ENCODE measurements around the gene PTPRN2. TPM values are rescaled to one million over a fixed set of nuclear protein-coding genes. Genes with fewer than 3 reads are reported as not detected.

Gene PTPRN2
- total RNA-seq, 1 experiment from 2014 or later, result 1.1 TPM

DNA sequence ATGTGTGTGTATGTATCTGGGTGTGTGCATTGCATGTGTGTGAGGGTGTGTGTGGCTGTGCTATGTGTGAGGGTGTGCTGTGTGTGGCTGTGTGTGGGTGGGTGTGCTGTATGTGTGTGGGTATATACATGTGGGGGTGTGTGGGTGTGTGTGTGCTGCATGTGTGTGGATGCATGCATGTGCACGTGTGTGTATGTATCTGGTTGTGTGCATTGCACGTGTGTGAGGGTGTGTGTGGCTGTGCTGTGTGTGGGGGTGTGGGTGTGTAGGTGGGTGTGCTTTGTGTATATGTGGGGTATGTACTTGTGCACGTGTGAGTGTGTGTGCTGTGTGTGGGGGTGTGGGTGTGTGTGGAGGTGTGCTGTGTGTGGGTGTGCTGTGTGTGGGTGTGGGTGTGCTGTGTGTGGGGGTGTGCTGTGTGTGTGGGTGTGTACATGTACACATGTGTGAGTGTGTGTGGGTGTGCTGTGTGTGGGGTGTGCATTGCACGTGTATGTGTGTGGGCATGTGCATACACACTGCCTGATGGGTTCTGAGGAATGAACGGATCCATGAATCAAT lies 579.8 kb downstream of the PTPRN2 start:
- BruUV-seq (replicated peaks), result no TSS peak
- CTCF ChIA-PET, result no interaction called here
- Histone ChIP-seq H3K27ac (ENCODE audit: low read length) (no peak overlapping the region), H3K4me3 (ENCODE audit: low read depth in 2 of 2, low read length in 2 of 2) (no peak overlapping the region), H3K4me1 (ENCODE audit: control insufficient read depth, insufficient read depth, low read length) (no peaks in the 10 kb centered on the region), H3K36me3 (ENCODE audit: control insufficient read depth, insufficient read depth, low read length) (no peaks in the 10 kb centered on the region), H3K9me3 (ENCODE audit: control insufficient read depth, insufficient read depth, low read depth, low read length) (no peaks in the 10 kb centered on the region), H3K27me3 (ENCODE audit: control insufficient read depth, insufficient read depth, low read length) (peaks cover 15% of the 10 kb centered on the region)
- in situ Hi-C loops (cut with HindIII; ENCODE audit: low pct_unique_long_range_greater_than_20kb, low sequenced_read_pairs), result no loop called here
- ATAC-seq (no peak), DNase-seq (ENCODE audit: low read depth, low spot score) (no peak)
- POLR2A ChIA-PET, result no interaction called here
- TF ChIP-seq, protein P1, sequence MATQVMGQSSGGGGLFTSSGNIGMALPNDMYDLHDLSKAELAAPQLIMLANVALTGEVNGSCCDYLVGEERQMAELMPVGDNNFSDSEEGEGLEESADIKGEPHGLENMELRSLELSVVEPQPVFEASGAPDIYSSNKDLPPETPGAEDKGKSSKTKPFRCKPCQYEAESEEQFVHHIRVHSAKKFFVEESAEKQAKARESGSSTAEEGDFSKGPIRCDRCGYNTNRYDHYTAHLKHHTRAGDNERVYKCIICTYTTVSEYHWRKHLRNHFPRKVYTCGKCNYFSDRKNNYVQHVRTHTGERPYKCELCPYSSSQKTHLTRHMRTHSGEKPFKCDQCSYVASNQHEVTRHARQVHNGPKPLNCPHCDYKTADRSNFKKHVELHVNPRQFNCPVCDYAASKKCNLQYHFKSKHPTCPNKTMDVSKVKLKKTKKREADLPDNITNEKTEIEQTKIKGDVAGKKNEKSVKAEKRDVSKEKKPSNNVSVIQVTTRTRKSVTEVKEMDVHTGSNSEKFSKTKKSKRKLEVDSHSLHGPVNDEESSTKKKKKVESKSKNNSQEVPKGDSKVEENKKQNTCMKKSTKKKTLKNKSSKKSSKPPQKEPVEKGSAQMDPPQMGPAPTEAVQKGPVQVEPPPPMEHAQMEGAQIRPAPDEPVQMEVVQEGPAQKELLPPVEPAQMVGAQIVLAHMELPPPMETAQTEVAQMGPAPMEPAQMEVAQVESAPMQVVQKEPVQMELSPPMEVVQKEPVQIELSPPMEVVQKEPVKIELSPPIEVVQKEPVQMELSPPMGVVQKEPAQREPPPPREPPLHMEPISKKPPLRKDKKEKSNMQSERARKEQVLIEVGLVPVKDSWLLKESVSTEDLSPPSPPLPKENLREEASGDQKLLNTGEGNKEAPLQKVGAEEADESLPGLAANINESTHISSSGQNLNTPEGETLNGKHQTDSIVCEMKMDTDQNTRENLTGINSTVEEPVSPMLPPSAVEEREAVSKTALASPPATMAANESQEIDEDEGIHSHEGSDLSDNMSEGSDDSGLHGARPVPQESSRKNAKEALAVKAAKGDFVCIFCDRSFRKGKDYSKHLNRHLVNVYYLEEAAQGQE (IDR thresholded peaks at IDR 0.05; ENCODE audit: insufficient read depth in 1 of 2, low read depth in 2 of 2, low read length in 1 of 2), result no peak
- TF ChIP-seq SIN3A (IDR thresholded peaks at IDR 0.05; ENCODE audit: borderline replicate concordance, insufficient read depth, low read depth, low read length) (no peak), POLR2AphosphoS5 (IDR thresholded peaks at IDR 0.05; ENCODE audit: low read depth, low read length) (no peak), TCF7L2 (IDR thresholded peaks at IDR 0.05; ENCODE audit: low read depth, low read length) (no peak)
- TF ChIP-seq, protein P2, sequence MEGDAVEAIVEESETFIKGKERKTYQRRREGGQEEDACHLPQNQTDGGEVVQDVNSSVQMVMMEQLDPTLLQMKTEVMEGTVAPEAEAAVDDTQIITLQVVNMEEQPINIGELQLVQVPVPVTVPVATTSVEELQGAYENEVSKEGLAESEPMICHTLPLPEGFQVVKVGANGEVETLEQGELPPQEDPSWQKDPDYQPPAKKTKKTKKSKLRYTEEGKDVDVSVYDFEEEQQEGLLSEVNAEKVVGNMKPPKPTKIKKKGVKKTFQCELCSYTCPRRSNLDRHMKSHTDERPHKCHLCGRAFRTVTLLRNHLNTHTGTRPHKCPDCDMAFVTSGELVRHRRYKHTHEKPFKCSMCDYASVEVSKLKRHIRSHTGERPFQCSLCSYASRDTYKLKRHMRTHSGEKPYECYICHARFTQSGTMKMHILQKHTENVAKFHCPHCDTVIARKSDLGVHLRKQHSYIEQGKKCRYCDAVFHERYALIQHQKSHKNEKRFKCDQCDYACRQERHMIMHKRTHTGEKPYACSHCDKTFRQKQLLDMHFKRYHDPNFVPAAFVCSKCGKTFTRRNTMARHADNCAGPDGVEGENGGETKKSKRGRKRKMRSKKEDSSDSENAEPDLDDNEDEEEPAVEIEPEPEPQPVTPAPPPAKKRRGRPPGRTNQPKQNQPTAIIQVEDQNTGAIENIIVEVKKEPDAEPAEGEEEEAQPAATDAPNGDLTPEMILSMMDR (IDR thresholded peaks at IDR 0.05), result no peak
- intact Hi-C loops (cut with micrococcal nuclease; ENCODE audit: unreplicated experiment), result no loop called here

DNA sequence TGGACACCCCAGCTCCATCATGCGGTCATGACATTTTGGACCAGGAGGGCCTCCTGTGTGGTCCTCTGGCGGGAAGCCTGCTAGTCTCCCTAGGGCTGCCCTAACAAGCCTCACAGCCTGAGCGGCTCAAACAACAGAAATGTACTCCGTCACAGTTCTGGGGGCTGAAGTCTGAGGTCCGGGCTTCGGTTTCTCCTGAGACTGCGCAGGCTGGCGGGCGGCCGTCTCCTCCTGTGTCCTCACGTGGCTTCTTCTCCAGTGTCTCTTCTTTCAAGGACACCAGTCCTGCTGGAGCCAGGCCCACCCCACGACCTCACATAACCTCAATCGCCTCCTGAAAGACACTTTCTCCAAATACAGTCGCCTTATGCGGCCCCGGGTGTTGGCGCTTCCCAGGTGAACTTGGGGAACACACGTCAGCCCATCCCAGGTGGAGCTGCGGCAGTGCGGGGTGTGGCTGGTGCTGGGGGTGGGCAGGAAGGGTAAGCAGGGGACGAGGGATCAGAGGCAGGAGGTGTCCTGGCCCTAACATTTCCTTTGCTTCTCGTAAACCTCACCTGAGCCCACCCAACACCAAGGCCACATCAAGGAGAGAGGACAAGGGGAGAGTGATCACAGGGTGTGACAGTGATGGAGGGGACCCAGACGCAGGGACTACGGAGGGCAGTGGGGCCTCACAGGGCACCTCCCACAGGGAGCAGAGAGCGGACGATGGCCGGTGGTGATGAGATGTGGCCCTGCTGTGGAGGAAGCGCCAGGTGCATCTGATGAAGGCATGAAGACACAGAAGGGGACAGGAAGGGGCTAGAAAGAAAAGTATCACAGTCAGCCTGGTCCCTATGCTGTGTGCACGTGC lies 580.6 kb downstream of the PTPRN2 start:
- H3K9me3 ChIP-seq (ENCODE audit: control insufficient read depth, insufficient read depth, low read depth, low read length), result no peaks in the 10 kb centered on the region
- intact Hi-C loops (cut with micrococcal nuclease; ENCODE audit: unreplicated experiment), result no loop called here
- no peak overlapping the region for H3K4me3 ChIP-seq (ENCODE audit: low read depth in 2 of 2, low read length in 2 of 2)
- no peaks in the 10 kb centered on the region; the same call in 1 of the 2 replicates for H3K4me1 ChIP-seq (ENCODE audit: control insufficient read depth, insufficient read depth, low read length)
- in situ Hi-C loops (cut with HindIII; ENCODE audit: low pct_unique_long_range_greater_than_20kb, low sequenced_read_pairs), result no loop called here
- BruUV-seq (replicated peaks), result no TSS peak
- peaks cover 8% of the 10 kb centered on the region for H3K27me3 ChIP-seq (ENCODE audit: control insufficient read depth, insufficient read depth, low read length)
- H3K36me3 ChIP-seq (ENCODE audit: control insufficient read depth, insufficient read depth, low read length), result no peaks in the 10 kb centered on the region
- ChIA-PET POLR2A (no interaction called here), CTCF (no interaction called here)
- no peak for ATAC-seq
- DNase-seq (ENCODE audit: low read depth, low spot score), result no peak
- no peak for TF ChIP-seq SIN3A (IDR thresholded peaks at IDR 0.05; ENCODE audit: borderline replicate concordance, insufficient read depth, low read depth, low read length)
- TF ChIP-seq, protein P2 (IDR thresholded peaks at IDR 0.05), result no peak
- no peak for TF ChIP-seq POLR2AphosphoS5 (IDR thresholded peaks at IDR 0.05; ENCODE audit: low read depth, low read length)
- TF ChIP-seq, protein P1 (IDR thresholded peaks at IDR 0.05; ENCODE audit: insufficient read depth in 1 of 2, low read depth in 2 of 2, low read length in 1 of 2), result no peak
- no peak for TF ChIP-seq TCF7L2 (IDR thresholded peaks at IDR 0.05; ENCODE audit: low read depth, low read length)
- no peak overlapping the region for H3K27ac ChIP-seq (ENCODE audit: low read length)
